Measurements from ENCODE around the gene IQUB. TPM values are rescaled to one million over a fixed set of nuclear protein-coding genes. Genes with fewer than 3 reads are reported as not detected.

IQUB gene
- total RNA-seq, 1 donor from 2014 or later, result 2.1 TPM

GRCh38 chr7:123538897-123539296, 4.5 kb upstream of the IQUB start:
- DNase-seq (ENCODE audit: extremely low spot score, unreplicated experiment), result no peak
- Mint-ChIP-seq H3K36me3 (no peaks in the 10 kb centered on the region), H3K4me1 (ENCODE audit: unreplicated experiment) (peaks cover 4% of the 10 kb centered on the region), H3K27ac (no peak overlapping the region), H3K4me3 (no peak overlapping the region), H3K9me3 (no peaks in the 10 kb centered on the region), H3K27me3 (peaks cover 5% of the 10 kb centered on the region)
- no peak for TF ChIP-seq CTCF (conservative IDR thresholded peaks at IDR 0.05)

- no peaks in the 10 kb centered on the region for H3K36me3 Mint-ChIP-seq
- no peaks in the 10 kb centered on the region for H3K9me3 Mint-ChIP-seq
- DNase-seq (ENCODE audit: extremely low spot score, unreplicated experiment), result no peak
- peak overlapping the region; percentile 13 for H3K27ac Mint-ChIP-seq
- peaks cover 4% of the 10 kb centered on the region for H3K4me1 Mint-ChIP-seq (ENCODE audit: unreplicated experiment)
- peaks cover 10% of the 10 kb centered on the region for H3K27me3 Mint-ChIP-seq
- H3K4me3 Mint-ChIP-seq, result no peak overlapping the region
- no peak for TF ChIP-seq CTCF (conservative IDR thresholded peaks at IDR 0.05)
Observed at GRCh38 chr7:123538189-123538714, 3.9 kb upstream of the IQUB start.

GRCh38 chr7:123537026-123537642, 2.7 kb upstream of the IQUB start:
- H3K27me3 Mint-ChIP-seq, result peaks cover 17% of the 10 kb centered on the region
- H3K27ac Mint-ChIP-seq, result no peak overlapping the region
- H3K36me3 Mint-ChIP-seq, result no peaks in the 10 kb centered on the region
- TF ChIP-seq CTCF (conservative IDR thresholded peaks at IDR 0.05), result peak; percentile 81
- H3K9me3 Mint-ChIP-seq, result no peaks in the 10 kb centered on the region
- H3K4me1 Mint-ChIP-seq (ENCODE audit: unreplicated experiment), result peaks cover 4% of the 10 kb centered on the region
- H3K4me3 Mint-ChIP-seq, result no peak overlapping the region
- no peak for DNase-seq (ENCODE audit: extremely low spot score, unreplicated experiment)

GRCh38 chr7:123535517-123535916, 1.1 kb upstream of the IQUB start:
- no peak overlapping the region for H3K4me3 Mint-ChIP-seq

GRCh38 chr7:123533929-123534382, 439 bp downstream of the IQUB start:
- DNase-seq (ENCODE audit: extremely low spot score, unreplicated experiment), result no peak
- H3K4me1 Mint-ChIP-seq (ENCODE audit: unreplicated experiment), result peaks cover 4% of the 10 kb centered on the region
- no peaks in the 10 kb centered on the region for H3K36me3 Mint-ChIP-seq
- H3K27ac Mint-ChIP-seq, result peak overlapping the region; percentile 90
- H3K27me3 Mint-ChIP-seq, result peaks cover 22% of the 10 kb centered on the region
- TF ChIP-seq CTCF (conservative IDR thresholded peaks at IDR 0.05), result no peak
- no peaks in the 10 kb centered on the region for H3K9me3 Mint-ChIP-seq
- H3K4me3 Mint-ChIP-seq, result peak overlapping the region; percentile 89

More at GRCh38 chr7:123535517-123535916, 1.1 kb upstream of the IQUB start:
- H3K4me1 Mint-ChIP-seq (ENCODE audit: unreplicated experiment), result peaks cover 4% of the 10 kb centered on the region
- DNase-seq (ENCODE audit: extremely low spot score, unreplicated experiment), result no peak
- H3K27me3 Mint-ChIP-seq, result peaks cover 22% of the 10 kb centered on the region
- no peaks in the 10 kb centered on the region for H3K36me3 Mint-ChIP-seq
- peak overlapping the region; percentile 90 for H3K27ac Mint-ChIP-seq
- no peak for TF ChIP-seq CTCF (conservative IDR thresholded peaks at IDR 0.05)
- no peaks in the 10 kb centered on the region for H3K9me3 Mint-ChIP-seq
